Measurements from ENCODE around the gene STK24.

DNA sequence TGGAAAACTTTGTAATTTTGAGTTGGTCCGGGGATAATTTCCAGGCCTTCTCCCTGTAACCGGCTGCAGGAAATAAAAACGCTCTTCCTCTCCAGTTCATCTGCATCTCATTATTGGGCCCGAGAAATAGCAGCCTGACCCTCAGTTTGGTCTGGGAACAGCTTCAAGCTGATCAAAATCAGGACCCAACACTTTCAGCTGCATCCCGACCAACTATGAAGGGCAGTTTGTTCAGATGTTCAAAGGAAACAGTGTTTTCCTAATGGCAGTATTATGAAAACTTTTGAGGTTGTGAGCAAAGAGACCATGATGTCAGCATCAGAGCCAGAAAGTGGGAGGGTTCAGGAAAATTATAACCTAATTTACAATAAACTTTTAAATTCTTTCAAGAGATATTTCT is 35.7 kb downstream of the STK24 start:
- TF ChIP-seq, protein P1, sequence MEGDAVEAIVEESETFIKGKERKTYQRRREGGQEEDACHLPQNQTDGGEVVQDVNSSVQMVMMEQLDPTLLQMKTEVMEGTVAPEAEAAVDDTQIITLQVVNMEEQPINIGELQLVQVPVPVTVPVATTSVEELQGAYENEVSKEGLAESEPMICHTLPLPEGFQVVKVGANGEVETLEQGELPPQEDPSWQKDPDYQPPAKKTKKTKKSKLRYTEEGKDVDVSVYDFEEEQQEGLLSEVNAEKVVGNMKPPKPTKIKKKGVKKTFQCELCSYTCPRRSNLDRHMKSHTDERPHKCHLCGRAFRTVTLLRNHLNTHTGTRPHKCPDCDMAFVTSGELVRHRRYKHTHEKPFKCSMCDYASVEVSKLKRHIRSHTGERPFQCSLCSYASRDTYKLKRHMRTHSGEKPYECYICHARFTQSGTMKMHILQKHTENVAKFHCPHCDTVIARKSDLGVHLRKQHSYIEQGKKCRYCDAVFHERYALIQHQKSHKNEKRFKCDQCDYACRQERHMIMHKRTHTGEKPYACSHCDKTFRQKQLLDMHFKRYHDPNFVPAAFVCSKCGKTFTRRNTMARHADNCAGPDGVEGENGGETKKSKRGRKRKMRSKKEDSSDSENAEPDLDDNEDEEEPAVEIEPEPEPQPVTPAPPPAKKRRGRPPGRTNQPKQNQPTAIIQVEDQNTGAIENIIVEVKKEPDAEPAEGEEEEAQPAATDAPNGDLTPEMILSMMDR (conservative IDR thresholded peaks at IDR 0.05; ENCODE audit: low read length): no peak
- TF ChIP-seq EZH2phosphoT487 (IDR thresholded peaks at IDR 0.05; ENCODE audit: borderline replicate concordance): no peak

Data from Loucy (cell line).